Neutrophil (primary cell): ENCODE measurements around the gene TMC8.
A peak's percentile ranks its signal among the peaks of the same experiment; 100 is the strongest.
"Not testable (repeated sequence)": the region's sequence is repeated elsewhere in the genome, so short reads cannot be mapped to it uniquely, and the experiment has no call there.

Source experiments
- H3K27ac ChIP-seq: fragments of 200-600 bp; sonication (generic); 2 replicates; pipeline ENCODE4 v1.5.1; 2016; ENCODE audit warnings: mild to moderate bottlenecking, moderate library complexity
- H3K27me3 ChIP-seq: fragments of 200-600 bp; sonication (generic); 2 replicates; pipeline ENCODE4 v1.6.0; 2016; ENCODE audit warnings: mild to moderate bottlenecking
- H3K36me3 ChIP-seq: fragments of 200-600 bp; sonication (generic); 2 replicates; pipeline ENCODE4 v1.5.1; 2017
- H3K4me1 ChIP-seq, 2 experiments: fragments of 200-600 bp in 1 of 2; sonication (generic) in 1 of 2; 1 replicate in 1 of 2; 2 replicates in 1 of 2; pipeline versions ENCODE4 v1.5.1 to v1.6.1; 2013 to 2016; ENCODE audit warnings: low read depth in 1 of 2, low read length in 1 of 2, mild to moderate bottlenecking in 1 of 2, moderate library complexity in 1 of 2; ENCODE audit not compliant: control insufficient read depth in 1 of 2, insufficient read depth in 1 of 2
- H3K4me3 ChIP-seq, 2 experiments: fragments of 200-600 bp in 1 of 2; sonication (generic) in 1 of 2; 1 replicate in 1 of 2; 2 replicates in 1 of 2; pipeline ENCODE4 v1.5.1; 2013 to 2016; ENCODE audit warnings: low read depth in 1 of 2, low read length in 1 of 2, mild to moderate bottlenecking in 1 of 2, moderate library complexity in 1 of 2
- H3K9me3 ChIP-seq: fragments of 200-600 bp; sonication (generic); 2 replicates; pipeline ENCODE4 v1.5.1; 2016
- CTCF ChIP-seq: fragments of 200-600 bp; sonication (generic); IDR thresholded peaks from 2 replicates; pipeline ENCODE4 v1.5.1; 2016; ENCODE audit warnings: antibody characterized with exemption

The TMC8 gene

GRCh38 chr17:78113804-78114785, 16.5 kb upstream of the TMC8 start:
- Histone ChIP-seq H3K27me3 (no peaks in the 10 kb centered on the region), H3K27ac (peak overlapping the region; percentile 83), H3K9me3 (no peaks in the 10 kb centered on the region), H3K4me1 (peaks cover 34 to 42% of the 10 kb centered on the region in 2 experiments), H3K36me3 (peaks cover 89% of the 10 kb centered on the region), H3K4me3 (no peak overlapping the region)
- TF ChIP-seq CTCF: no peak

GRCh38 chr17:78114831-78115723, 15.5 kb upstream of the TMC8 start:
- Histone ChIP-seq H3K36me3 (peaks cover 87% of the 10 kb centered on the region), H3K4me3 (no peak overlapping the region), H3K27ac (peak overlapping the region; percentile 83), H3K9me3 (no peaks in the 10 kb centered on the region), H3K27me3 (no peaks in the 10 kb centered on the region), H3K4me1 (peaks cover 34 to 42% of the 10 kb centered on the region in 2 experiments)
- no peak for TF ChIP-seq CTCF

GRCh38 chr17:78115803-78116202, 14.8 kb upstream of the TMC8 start:
- Histone ChIP-seq H3K4me1 (peaks cover 36 to 48% of the 10 kb centered on the region in 2 experiments), H3K36me3 (peaks cover 87% of the 10 kb centered on the region)
- not testable (repeated sequence) for H3K27ac ChIP-seq, H3K9me3 ChIP-seq, H3K4me3 ChIP-seq, H3K27me3 ChIP-seq

GRCh38 chr17:78116411-78116810, 14.2 kb upstream of the TMC8 start:
- H3K27ac ChIP-seq: peak overlapping the region; percentile 56
- no peaks in the 10 kb centered on the region for H3K27me3 ChIP-seq
- no peak overlapping the region for H3K4me3 ChIP-seq
- H3K4me1 ChIP-seq: peaks cover 42 to 55% of the 10 kb centered on the region in 2 experiments
- TF ChIP-seq CTCF: no peak
- peaks cover 86% of the 10 kb centered on the region for H3K36me3 ChIP-seq
- no peaks in the 10 kb centered on the region for H3K9me3 ChIP-seq

GRCh38 chr17:78117027-78117981, 13.3 kb upstream of the TMC8 start:
- TF ChIP-seq CTCF: peak; percentile 10
- H3K9me3 ChIP-seq: no peaks in the 10 kb centered on the region
- H3K4me1 ChIP-seq: peaks cover 50 to 63% of the 10 kb centered on the region in 2 experiments
- peak overlapping the region; percentile 56 for H3K27ac ChIP-seq
- no peak overlapping the region for H3K4me3 ChIP-seq
- peaks cover 86% of the 10 kb centered on the region for H3K36me3 ChIP-seq
- no peaks in the 10 kb centered on the region for H3K27me3 ChIP-seq
